Cardiac fibroblast (primary cell): ENCODE results near the gene MAPK10.

Experiments
- DNase-seq, 2 donors: peaks; one replicate each; pipeline versions ENCODE4 v3.0.0 to v3.0.0-alpha.2; 2010; ENCODE audit warnings: low read depth in 2 of 2
- H3K4me3 ChIP-seq, 2 donors: replicated peaks in 1 of 2; 1 replicate in 1 of 2; 2 replicates in 1 of 2; pipeline ENCODE4 v1.5.1; 2011; ENCODE audit warnings: low read depth in 2 of 2, low read length in 2 of 2, mild to moderate bottlenecking in 2 of 2, moderate library complexity in 1 of 2
- TF ChIP-seq, protein P1 (sequence below): IDR thresholded peaks from one replicate; pipeline ENCODE4 v1.5.1; 2011; ENCODE audit warnings: low read depth, mild to moderate bottlenecking, low read length, inconsistent platforms

MAPK10 gene

DNA sequence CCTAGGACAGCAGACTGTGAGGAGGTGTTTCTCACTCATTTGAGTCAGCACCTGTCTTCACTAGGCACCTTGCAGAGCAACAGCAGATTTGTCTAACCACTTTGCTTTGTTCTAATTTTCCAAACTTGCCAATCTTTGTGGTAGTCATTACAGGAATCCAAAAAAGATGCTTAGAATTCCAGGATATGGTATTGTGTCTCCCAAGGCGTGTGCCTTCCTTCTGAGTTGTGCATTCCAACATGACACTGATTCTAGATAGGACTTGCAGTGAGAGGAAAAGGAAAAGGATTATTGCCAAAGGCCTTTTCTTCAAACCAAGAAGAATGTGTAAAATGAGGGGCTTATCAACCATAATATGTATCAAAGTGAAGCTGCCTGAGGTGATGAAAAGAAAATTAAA is 126.2 kb downstream of the MAPK10 start:
- peak; percentile 25 to 85 for DNase-seq
- TF ChIP-seq, protein P1, sequence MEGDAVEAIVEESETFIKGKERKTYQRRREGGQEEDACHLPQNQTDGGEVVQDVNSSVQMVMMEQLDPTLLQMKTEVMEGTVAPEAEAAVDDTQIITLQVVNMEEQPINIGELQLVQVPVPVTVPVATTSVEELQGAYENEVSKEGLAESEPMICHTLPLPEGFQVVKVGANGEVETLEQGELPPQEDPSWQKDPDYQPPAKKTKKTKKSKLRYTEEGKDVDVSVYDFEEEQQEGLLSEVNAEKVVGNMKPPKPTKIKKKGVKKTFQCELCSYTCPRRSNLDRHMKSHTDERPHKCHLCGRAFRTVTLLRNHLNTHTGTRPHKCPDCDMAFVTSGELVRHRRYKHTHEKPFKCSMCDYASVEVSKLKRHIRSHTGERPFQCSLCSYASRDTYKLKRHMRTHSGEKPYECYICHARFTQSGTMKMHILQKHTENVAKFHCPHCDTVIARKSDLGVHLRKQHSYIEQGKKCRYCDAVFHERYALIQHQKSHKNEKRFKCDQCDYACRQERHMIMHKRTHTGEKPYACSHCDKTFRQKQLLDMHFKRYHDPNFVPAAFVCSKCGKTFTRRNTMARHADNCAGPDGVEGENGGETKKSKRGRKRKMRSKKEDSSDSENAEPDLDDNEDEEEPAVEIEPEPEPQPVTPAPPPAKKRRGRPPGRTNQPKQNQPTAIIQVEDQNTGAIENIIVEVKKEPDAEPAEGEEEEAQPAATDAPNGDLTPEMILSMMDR: no peak
- H3K4me3 ChIP-seq: no peak overlapping the region

DNA sequence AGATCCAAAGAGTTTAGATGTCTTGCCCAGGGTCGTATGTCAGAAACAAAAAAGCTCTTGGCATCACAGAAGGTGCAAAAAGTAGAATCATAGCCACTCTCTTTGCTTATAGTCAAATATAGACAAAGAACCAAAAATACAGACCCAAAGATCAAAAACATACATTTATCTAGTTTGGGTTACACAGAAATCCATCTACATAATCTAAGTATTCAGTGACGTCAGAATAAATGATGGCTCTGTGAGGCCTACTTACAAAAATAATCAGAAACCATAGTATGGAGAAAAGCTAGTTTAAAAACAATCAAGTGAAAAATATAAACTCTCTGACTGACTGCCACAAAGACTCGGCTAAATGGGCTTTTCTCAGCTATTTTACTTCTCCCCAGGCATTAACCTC is 126.8 kb downstream of the MAPK10 start:
- H3K4me3 ChIP-seq: no peak overlapping the region
- DNase-seq: no peak
- TF ChIP-seq, protein P1: no peak

DNA sequence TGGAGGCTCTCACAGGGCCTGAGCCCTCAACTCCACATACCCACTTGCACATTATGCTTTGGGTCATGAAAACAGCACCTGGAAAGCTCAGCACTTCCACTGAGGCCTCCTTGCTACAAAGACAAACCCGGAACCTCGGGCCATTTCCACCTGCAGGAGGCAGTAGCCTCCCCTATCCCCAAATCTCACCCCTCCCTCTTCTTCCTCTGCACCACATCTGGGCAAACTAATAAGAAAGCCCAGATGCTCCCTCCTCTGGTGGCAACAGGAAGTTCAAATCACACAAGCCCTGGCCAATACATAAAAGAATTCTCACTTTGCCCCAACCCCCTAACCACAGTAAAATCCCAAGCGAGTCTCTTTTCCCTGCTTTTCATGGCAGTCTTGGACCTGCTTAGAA is 136.4 kb downstream of the MAPK10 start:
- DNase-seq: peak; percentile 64 to 71
- no peak overlapping the region for H3K4me3 ChIP-seq
- TF ChIP-seq, protein P1: peak; percentile 74

DNA sequence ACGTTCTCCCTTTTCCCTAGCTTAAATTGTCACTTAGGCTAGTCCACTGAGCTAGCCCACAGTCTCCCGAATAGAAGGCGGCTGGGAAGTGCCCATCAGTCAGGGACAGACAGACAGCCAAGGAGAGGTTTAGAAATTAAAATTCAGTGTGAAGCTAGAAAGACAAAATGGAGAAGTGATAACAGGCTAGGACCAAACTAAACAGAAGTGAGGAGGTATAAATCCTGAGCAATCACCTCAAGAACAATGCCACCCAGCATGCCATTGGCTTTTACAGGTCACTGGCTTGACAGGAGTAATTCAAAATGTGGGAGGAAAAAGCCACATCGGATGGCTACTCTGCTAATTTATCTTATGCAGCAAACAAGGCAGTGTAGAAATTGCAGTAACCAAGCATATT is 138.9 kb downstream of the MAPK10 start:
- no peak for DNase-seq
- TF ChIP-seq, protein P1: no peak
- no peak overlapping the region for H3K4me3 ChIP-seq

DNA sequence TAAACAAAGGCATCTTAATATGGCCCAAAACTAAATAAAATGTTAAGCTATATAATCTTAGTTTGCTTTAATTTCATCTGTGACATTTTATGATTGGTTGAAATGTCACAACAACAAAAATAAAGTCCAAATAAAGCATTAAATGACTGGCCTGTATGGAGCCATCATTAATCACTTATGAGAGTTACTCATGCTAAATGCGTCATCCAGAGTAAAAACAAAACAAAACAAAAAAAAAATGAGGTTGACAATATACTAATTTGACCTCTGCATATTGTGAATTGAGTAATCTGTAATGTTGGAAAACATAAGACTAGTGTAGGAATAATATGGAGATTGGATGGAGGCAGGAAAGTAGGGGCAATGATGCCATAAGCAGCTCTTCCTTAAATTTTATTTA is 139.7 kb downstream of the MAPK10 start:
- TF ChIP-seq, protein P1: no peak
- peak; percentile 73 to 85 for DNase-seq

DNA sequence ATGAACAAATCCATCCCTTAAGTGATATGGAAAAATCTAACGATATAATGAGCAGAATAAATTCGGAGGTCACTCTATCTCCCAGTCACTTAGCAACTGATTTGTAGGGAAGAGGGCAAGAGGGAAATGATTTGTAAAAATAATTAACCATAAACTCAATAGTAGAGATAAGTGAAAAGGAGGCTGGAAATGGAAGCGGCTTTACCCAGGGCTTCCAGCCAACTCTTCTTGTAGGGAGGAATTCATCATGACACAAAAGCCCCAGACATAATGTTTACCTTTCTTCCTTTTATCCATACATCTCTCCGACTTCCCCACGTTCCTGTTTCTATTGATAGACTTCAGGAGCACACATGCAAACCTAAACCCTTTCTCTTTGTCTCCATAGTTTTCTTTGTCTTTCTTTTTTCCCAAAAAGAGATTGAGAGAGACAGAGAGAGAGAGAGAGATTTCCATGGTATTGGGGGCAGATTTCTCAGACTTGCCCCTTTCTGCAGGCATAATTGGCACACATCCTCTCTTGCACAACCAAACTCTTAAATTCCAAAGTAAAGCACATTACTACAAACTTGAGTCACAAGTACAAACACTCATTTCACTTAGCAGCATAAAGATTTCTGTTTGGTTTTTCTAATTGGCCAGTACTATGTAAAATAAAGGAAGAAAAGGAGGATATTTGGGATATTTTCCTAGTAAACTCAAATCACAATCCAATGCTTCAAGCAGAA is 140.9 kb downstream of the MAPK10 start:
- peak; percentile 84 to 86 for DNase-seq

More for the DNA sequence above, 139.7 kb downstream of the MAPK10 start:
- no peak overlapping the region for H3K4me3 ChIP-seq

More for the DNA sequence above, 140.9 kb downstream of the MAPK10 start:
- H3K4me3 ChIP-seq: no peak overlapping the region
- TF ChIP-seq, protein P1: no peak
